Endothelial cell (in vitro differentiated cells): ENCODE measurements around the gene ELF1. TPM values are rescaled to one million over a fixed set of nuclear protein-coding genes. Genes with fewer than 3 reads are reported as not detected.
"Not testable (repeated sequence)": the region's sequence is repeated elsewhere in the genome, so short reads cannot be mapped to it uniquely, and the experiment has no call there.

Experiments
- DNase-seq: peaks from one replicate; pipeline ENCODE4 v3.0.0; 2021; ENCODE audit warnings: low spot score
- H3K27ac Mint-ChIP-seq: one replicate; pipeline ENCODE4 v1.8.0; 2021; ENCODE audit warnings: mixed read lengths, inconsistent platforms; ENCODE audit not compliant: unreplicated experiment
- H3K27me3 Mint-ChIP-seq: one replicate; pipeline ENCODE4 v1.8.0; 2021; ENCODE audit warnings: mild to moderate bottlenecking, moderate library complexity, mixed read lengths, inconsistent platforms; ENCODE audit not compliant: unreplicated experiment
- H3K36me3 Mint-ChIP-seq: one replicate; pipeline ENCODE4 v1.8.0; 2021; ENCODE audit warnings: mild to moderate bottlenecking, low read depth, mixed read lengths, inconsistent platforms; ENCODE audit not compliant: unreplicated experiment
- H3K4me1 Mint-ChIP-seq: one replicate; pipeline ENCODE4 v1.8.0; 2021; ENCODE audit warnings: mild to moderate bottlenecking, mixed read lengths, inconsistent platforms; ENCODE audit not compliant: unreplicated experiment
- H3K4me3 Mint-ChIP-seq: one replicate; pipeline ENCODE4 v1.8.0; 2021; ENCODE audit warnings: mild to moderate bottlenecking, mixed read lengths, inconsistent platforms; ENCODE audit not compliant: unreplicated experiment
- H3K9me3 Mint-ChIP-seq: one replicate; pipeline ENCODE4 v1.8.0; 2021; ENCODE audit warnings: mixed read lengths, inconsistent platforms; ENCODE audit not compliant: unreplicated experiment
- total RNA-seq: library from RNA; stranded (reverse); fragmentation: NEBNext Ultra II Directional; extraction: Animal tissue kit (Norgen Biotek cat#: 25700); gene quantifications from one replicate; pipeline ENCODE4 v1.2.1, GENCODE V29; 2021; ENCODE audit not compliant: unreplicated experiment
- TF ChIP-seq, protein P1 (sequence below): fragments of 200-600 bp; sonication (generic); IDR thresholded peaks from one replicate; pipeline ENCODE4 v1.5.0; 2021; ENCODE audit warnings: antibody characterized with exemption; ENCODE audit not compliant: unreplicated experiment

The ELF1 gene
- total RNA-seq, 1 donor from 2014 or later: 46.0 TPM

DNA sequence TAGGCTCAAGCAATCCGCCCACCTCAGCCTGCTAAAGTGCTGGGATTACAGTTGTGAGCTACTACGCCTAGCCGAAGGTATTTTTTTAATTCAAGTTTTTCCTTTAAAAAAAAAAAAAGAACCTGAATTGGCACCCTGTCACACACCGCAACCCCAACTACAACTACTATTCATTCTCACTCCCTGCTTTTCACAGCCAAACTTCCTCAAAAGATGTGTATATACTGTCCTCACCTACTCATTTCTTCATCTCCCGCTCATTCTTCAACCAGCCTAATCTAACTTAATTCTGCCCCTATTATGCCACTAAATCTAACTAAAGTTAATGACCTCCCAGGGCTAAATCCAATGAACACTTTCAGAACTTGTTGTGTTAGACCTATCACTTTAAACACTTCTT is 29.5 kb upstream of the ELF1 start:
- peaks cover 10% of the 10 kb centered on the region for H3K9me3 Mint-ChIP-seq
- DNase-seq: no peak
- TF ChIP-seq, protein P1, sequence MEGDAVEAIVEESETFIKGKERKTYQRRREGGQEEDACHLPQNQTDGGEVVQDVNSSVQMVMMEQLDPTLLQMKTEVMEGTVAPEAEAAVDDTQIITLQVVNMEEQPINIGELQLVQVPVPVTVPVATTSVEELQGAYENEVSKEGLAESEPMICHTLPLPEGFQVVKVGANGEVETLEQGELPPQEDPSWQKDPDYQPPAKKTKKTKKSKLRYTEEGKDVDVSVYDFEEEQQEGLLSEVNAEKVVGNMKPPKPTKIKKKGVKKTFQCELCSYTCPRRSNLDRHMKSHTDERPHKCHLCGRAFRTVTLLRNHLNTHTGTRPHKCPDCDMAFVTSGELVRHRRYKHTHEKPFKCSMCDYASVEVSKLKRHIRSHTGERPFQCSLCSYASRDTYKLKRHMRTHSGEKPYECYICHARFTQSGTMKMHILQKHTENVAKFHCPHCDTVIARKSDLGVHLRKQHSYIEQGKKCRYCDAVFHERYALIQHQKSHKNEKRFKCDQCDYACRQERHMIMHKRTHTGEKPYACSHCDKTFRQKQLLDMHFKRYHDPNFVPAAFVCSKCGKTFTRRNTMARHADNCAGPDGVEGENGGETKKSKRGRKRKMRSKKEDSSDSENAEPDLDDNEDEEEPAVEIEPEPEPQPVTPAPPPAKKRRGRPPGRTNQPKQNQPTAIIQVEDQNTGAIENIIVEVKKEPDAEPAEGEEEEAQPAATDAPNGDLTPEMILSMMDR: no peak
- H3K36me3 Mint-ChIP-seq: peaks cover 18% of the 10 kb centered on the region
- H3K4me1 Mint-ChIP-seq: no peaks in the 10 kb centered on the region
- peak overlapping the region; percentile 38 for H3K4me3 Mint-ChIP-seq
- H3K27me3 Mint-ChIP-seq: no peaks in the 10 kb centered on the region
- H3K27ac Mint-ChIP-seq: no peak overlapping the region

DNA sequence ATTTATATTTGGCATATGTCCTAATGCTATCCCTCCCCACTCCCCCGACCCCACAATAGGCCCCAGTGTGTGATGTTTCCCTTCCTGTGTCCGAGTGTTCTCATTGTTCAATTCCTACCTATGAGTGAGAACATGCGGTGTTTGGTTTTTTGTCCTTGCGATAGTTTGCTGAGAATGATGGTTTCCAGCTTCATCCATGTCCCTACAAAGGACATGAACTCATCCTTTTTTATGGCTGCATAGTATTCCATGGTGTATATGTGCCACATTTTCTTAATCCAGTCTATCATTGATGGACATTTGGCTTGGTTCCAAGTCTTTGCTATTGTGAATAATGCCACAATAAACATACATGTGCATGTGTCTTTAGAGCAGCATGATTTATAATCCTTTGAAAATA is 23.3 kb upstream of the ELF1 start:
- not testable (repeated sequence) for DNase-seq, H3K4me3 Mint-ChIP-seq, H3K36me3 Mint-ChIP-seq, H3K4me1 Mint-ChIP-seq, H3K27me3 Mint-ChIP-seq, H3K9me3 Mint-ChIP-seq, H3K27ac Mint-ChIP-seq

DNA sequence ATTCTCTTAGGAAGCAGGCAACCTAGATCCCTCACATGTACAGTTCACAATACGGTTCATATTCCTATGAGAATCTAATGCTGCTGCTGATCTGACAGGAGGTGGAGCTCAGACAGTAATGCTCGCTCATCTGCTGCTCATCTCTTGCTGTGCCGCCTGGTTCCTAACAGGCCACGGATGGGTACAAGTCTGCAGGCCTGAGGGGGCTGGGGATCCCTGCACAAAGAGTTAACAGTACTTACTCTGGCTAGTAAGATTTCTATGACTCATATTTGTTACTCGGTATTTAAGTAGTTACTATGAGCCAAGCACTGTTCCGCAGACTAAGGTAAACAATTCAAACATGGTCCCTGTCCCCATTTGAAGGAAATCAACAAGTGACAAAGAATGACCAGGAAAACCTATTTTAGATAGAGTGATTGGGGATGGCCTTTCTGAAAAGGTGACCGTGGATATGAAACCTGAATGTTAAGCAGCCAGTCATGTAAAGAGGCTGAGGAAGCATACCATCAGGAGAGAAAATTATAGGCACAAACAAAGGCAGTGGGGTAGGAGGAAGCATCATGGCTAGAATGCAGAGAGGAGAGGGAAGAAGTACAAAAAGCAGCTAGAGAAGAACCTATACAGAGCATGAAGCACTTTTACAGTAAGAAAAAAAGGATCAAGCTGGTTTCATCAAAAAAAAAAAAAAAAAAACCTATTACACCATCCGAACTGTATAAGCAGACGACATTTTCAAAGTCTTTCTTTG is 21.6 kb upstream of the ELF1 start:
- Mint-ChIP-seq H3K27ac (no peak overlapping the region), H3K4me3 (no peak overlapping the region), H3K36me3 (peaks cover 4% of the 10 kb centered on the region), H3K4me1 (no peaks in the 10 kb centered on the region), H3K9me3 (no peaks in the 10 kb centered on the region), H3K27me3 (no peaks in the 10 kb centered on the region)
- TF ChIP-seq, protein P1: no peak
- no peak for DNase-seq

DNA sequence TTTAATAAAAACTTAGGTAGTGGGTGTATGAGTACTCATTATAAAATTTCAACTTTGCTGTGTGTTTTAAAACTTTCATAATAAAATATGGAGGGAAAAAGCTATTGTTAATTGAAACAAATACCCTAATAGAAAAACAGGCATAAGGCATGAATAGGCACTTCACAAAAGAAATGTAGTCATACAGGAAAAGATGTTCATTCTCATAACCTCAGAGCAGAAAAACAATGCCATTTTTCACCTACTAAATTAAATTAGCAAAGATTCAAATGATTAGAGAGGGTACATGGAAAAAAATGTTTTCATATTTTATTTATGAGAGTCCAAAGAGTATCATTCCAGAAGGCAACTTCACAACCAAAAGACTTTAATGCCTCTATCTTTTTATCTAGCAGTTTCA is 20.6 kb upstream of the ELF1 start:
- Mint-ChIP-seq H3K4me1 (peaks cover 5% of the 10 kb centered on the region), H3K4me3 (no peak overlapping the region), H3K9me3 (no peaks in the 10 kb centered on the region)

DNA sequence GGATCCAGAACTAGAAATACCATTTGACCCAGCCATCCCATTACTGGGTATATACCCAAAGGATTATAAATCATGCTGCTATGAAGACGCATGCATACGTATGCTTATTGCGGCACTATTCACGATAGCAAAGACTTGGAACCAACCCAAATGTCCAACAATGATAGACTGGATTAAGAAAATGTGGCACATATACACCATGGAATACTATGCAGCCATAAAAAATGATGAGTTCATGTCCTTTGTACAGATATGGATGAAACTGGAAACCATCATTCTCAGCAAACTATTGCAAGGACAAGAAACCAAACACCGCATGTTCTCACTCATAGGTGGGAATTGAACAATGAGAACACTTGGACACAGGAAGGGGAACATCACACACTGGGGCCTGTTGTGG is 17.4 kb upstream of the ELF1 start:
- not testable (repeated sequence) for DNase-seq, H3K36me3 Mint-ChIP-seq, H3K4me3 Mint-ChIP-seq, H3K9me3 Mint-ChIP-seq, H3K27ac Mint-ChIP-seq, H3K27me3 Mint-ChIP-seq, H3K4me1 Mint-ChIP-seq

More for the DNA sequence above, 20.6 kb upstream of the ELF1 start:
- TF ChIP-seq, protein P1: no peak
- Mint-ChIP-seq H3K27me3 (no peaks in the 10 kb centered on the region), H3K27ac (no peak overlapping the region), H3K36me3 (peaks cover 4% of the 10 kb centered on the region)
- no peak for DNase-seq

DNA sequence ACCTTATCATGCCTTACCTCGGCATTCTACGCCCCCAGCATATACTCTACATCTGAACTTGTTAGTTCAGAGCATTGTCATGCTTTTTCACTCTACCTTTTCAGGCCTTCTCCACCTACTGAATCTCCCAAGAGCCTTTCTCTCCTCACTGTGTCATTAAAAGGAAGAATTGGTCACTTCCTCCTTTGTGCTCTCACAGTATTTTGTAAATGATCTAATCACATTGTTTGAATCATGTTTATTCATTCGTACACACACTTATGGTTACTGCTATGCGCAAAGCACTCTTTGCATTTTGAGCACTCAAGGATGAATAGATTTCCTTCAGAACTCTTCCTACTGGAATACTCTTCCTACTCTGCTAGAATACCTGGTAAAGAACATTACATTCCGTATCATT is 15.8 kb upstream of the ELF1 start:
- peaks cover 7% of the 10 kb centered on the region for H3K4me1 Mint-ChIP-seq
- H3K9me3 Mint-ChIP-seq: no peaks in the 10 kb centered on the region
- DNase-seq: no peak
- H3K27me3 Mint-ChIP-seq: no peaks in the 10 kb centered on the region
- H3K27ac Mint-ChIP-seq: no peak overlapping the region
- no peak overlapping the region for H3K4me3 Mint-ChIP-seq
- no peaks in the 10 kb centered on the region for H3K36me3 Mint-ChIP-seq
- TF ChIP-seq, protein P1: no peak
